Subcutaneous adipose tissue (tissue), 4 donors: ENCODE data around the gene KLHDC10. TPM values are rescaled to one million over a fixed set of nuclear protein-coding genes. Genes with fewer than 3 reads are reported as not detected.

ENCODE experiments used
- CTCF ChIP-seq: fragments of 450-650 bp; IDR thresholded peaks from one replicate; pipeline ENCODE4 v1.5.1; 2016; ENCODE audit warnings: low read depth, mild to moderate bottlenecking, control low read depth, antibody characterized with exemption, moderate library complexity
- small RNA-seq: library from RNA; depleted of rRNA; stranded (forward); fragments of <200 nt; gene quantifications from one replicate; pipeline ENCODE3, GENCODE V24; 2016
- total RNA-seq, 4 donors: library from RNA; depleted of rRNA; stranded (reverse); fragments of >200 nt; gene quantifications; one replicate each; pipeline ENCODE4 v1.1.0, GENCODE V29; 2016

The KLHDC10 gene
- total RNA-seq, 4 donors from 2014 or later = 18.9 to 29.3 (median 25.1) TPM

- TF ChIP-seq CTCF = no peak
Observed at GRCh38 chr7:130182990-130183389, 112.7 kb downstream of the KLHDC10 start.

Small RNA genes within 50 kb of the gene (small RNA-seq; reads per million reads assigned to genes)
- not detected for gene RNA5SP245

Other genes starting within 250 kb of the KLHDC10 start
- gene UBE2H, start 117.6 kb upstream of the KLHDC10 start, total RNA-seq = 10 to 100 TPM; 89.3 to 95.8 (median 90.9) TPM
- gene ZC3HC1, start 19.2 kb upstream of the KLHDC10 start, total RNA-seq = 10 to 100 TPM in 3 of 4 donors, 1 to 10 TPM in 1; 7.1 to 12.4 (median 11.5) TPM
- gene TMEM209, start 134.9 kb downstream of the KLHDC10 start, total RNA-seq = 10 to 100 TPM in 2 of 4 donors, 1 to 10 TPM in 2; 9.0 to 13.4 (median 10.4) TPM
- gene SSMEM1, start 137.3 kb downstream of the KLHDC10 start, total RNA-seq = not detected
- not detected for gene CPA2, start 196.3 kb downstream of the KLHDC10 start, total RNA-seq
- under 1 TPM in 2 of 4 donors, not detected in 2; 0.22 to 0.51 TPM for gene CPA4, start 222.6 kb downstream of the KLHDC10 start, total RNA-seq